Ovary (tissue), 1 donor: ENCODE measurements around the gene SEPTIN3.

Experiments
- EP300 ChIP-seq: sonication (generic); formaldehyde crosslinking; IDR thresholded peaks from one replicate; pipeline ENCODE4 v1.6.1; 2017; ENCODE audit warnings: antibody characterized with exemption
- POLR2A ChIP-seq: fragments of 450-650 bp; IDR thresholded peaks from one replicate; pipeline ENCODE4 v1.6.1; 2017; ENCODE audit warnings: antibody characterized with exemption, mild to moderate bottlenecking, moderate library complexity

GRCh38 chr22:41968601-41969000, 642 bp upstream of the SEPTIN3 start:
- no peak for TF ChIP-seq POLR2A
- TF ChIP-seq EP300, result no peak
